Measurements from ENCODE around the gene DPP6.

Gene DPP6

DNA sequence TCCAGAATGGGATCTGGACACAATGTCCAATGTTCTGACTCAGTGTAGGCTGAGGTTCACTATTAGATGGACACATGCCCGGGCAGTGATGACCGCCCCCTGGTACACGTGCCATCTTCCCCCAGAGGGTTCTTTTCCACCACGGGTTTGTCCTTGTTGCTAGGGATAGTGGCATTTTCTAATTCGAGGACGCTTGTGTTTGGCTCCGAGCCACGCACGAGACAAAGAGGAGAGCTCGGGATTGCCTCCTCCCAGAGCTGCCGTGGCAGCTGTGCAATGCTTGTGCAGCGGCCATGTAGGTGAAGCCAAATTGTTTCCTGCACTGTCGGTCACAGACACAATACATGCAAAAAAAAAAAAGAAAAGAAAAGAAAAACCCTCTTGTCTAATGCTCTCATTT is 743.2 kb downstream of the DPP6 start:
- Histone ChIP-seq H3K27ac (no peak overlapping the region), H3K4me3 (no peak overlapping the region)

- no peak overlapping the region for H3K4me3 ChIP-seq
These were observed 752.3 kb downstream of the DPP6 start for GRCh38 chr7:154804449-154804848.

GRCh38 chr7:154812027-154812426 is 759.8 kb downstream of the DPP6 start:
- Histone ChIP-seq H3K27ac (no peak overlapping the region), H3K4me3 (no peak overlapping the region)

More at GRCh38 chr7:154804449-154804848, 752.3 kb downstream of the DPP6 start:
- H3K27ac ChIP-seq = no peak overlapping the region

GRCh38 chr7:154817224-154817896 is 765.2 kb downstream of the DPP6 start:
- Histone ChIP-seq H3K27ac (no peak overlapping the region), H3K4me3 (no peak overlapping the region)

DNA sequence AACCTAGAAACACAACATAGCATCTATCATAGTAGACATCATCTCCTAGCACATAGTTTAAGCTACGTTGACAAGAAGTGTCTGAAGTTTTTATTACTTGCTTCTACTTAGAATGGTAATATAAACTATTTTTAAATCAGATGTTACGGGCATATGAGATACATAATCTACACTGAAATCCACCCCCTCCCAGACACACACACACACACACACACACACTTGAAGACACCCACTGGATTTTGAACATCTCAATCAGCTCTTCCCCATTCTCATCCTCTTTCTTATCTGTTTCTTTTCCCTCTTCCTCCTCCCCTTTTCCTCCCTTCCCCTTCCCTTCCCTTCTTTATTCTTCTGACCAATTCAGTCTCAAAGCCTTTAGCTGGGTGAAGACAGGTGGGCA is 774.8 kb downstream of the DPP6 start:
- Histone ChIP-seq H3K4me3 (no peak overlapping the region), H3K27ac (no peak overlapping the region)

GRCh38 chr7:154832557-154833138 is 780.5 kb downstream of the DPP6 start:
- Histone ChIP-seq H3K4me3 (no peak overlapping the region), H3K27ac (no peak overlapping the region)

DNA sequence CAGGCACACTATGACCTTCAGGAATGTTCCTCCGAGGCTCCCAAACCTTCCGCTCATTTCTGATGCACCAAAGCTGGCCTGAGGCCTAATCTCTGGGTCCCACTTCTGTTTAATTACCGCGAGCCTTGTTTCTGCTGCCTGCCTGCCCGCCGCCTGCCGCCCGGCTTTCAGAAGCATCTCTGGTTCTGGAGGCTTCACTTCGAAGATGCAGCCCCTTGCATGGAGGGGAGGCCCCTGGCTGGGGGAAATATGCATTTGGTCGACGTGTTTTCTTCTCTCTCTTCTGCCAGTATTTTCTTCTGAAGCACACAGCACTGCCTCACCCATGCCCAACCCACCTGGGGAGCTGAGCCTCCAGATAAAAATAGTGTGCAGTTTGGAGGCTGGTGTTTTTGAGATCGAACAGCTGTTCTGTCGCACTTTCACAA is 783.8 kb downstream of the DPP6 start:
- Histone ChIP-seq H3K27ac (no peak overlapping the region), H3K4me3 (no peak overlapping the region)

GRCh38 chr7:154837087-154837486 is 784.9 kb downstream of the DPP6 start:
- Histone ChIP-seq H3K4me3 (no peak overlapping the region), H3K27ac (no peak overlapping the region)

DNA sequence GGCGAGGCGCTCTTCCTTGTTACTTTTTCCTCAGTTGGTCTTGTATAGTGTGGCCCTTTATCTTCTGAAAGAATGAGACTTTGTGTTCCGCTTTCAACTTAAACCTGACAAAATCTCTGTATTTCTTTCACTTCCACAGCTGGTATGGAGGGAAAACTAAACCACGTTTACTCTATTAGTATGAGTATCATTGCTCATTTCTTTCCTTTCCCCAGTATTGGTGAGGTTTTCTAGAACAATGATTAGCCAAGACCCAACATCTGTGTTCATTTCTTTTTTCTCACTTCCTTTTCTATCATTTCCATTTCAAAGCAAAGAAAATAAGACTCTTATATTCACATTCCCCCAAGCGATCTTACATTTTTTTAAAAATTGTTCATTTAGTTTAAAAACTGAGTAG is 785.4 kb downstream of the DPP6 start:
- H3K4me3 ChIP-seq = no peak overlapping the region

GRCh38 chr7:154840086-154840485 is 787.9 kb downstream of the DPP6 start:
- no peak overlapping the region for H3K27ac ChIP-seq

More for the DNA sequence above, 785.4 kb downstream of the DPP6 start:
- H3K27ac ChIP-seq = no peak overlapping the region

GRCh38 chr7:154841731-154842331 is 789.6 kb downstream of the DPP6 start:
- H3K4me3 ChIP-seq = no peak overlapping the region

More at GRCh38 chr7:154840086-154840485, 787.9 kb downstream of the DPP6 start:
- no peak overlapping the region for H3K4me3 ChIP-seq

DNA sequence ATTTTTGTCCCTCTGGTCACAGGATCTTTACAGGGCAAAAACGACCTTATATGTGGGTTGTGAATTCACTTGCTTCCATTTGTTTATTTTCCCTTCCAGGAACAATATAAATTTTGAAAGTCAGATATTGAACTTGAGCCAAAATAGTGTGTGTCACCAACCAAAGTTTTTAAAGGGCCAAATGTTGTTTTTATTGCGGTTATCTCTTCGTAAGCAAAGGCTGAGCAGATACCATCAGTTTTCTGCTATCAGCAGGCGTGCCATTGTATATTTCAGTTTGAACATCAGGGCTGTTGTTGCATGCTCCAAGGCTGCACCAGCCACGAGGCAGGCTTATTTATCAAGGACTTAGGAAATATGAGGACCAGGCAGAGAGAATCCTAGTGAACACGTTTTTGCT is 790.4 kb downstream of the DPP6 start:
- Histone ChIP-seq H3K27ac (no peak overlapping the region), H3K4me3 (no peak overlapping the region)

More at GRCh38 chr7:154841731-154842331, 789.6 kb downstream of the DPP6 start:
- H3K27ac ChIP-seq = no peak overlapping the region

GRCh38 chr7:154843670-154844237 is 791.6 kb downstream of the DPP6 start:
- Histone ChIP-seq H3K4me3 (no peak overlapping the region), H3K27ac (no peak overlapping the region)

DNA sequence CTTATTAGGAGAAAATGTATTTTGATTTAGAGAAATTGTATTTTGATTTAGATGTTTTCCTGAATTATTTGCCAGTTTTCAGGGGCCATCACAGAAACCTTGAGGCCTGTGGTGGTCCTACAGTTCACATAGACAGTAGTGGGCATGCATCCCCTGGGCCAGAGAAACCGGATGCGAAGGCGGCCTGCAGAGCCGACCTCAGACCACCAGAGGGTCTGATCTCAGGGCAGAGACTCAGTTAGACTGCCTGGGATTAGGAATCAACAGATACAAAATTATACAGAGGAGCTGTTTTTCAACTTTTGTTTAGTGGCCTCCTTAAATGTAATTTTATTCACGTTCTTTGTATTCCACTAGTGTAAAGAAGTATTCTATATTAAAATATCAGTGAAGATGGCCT is 792.3 kb downstream of the DPP6 start:
- Histone ChIP-seq H3K27ac (no peak overlapping the region), H3K4me3 (no peak overlapping the region)

- no peak overlapping the region for H3K4me3 ChIP-seq
- H3K27ac ChIP-seq = no peak overlapping the region
These were observed 792.8 kb downstream of the DPP6 start for GRCh38 chr7:154844955-154845354.

DNA sequence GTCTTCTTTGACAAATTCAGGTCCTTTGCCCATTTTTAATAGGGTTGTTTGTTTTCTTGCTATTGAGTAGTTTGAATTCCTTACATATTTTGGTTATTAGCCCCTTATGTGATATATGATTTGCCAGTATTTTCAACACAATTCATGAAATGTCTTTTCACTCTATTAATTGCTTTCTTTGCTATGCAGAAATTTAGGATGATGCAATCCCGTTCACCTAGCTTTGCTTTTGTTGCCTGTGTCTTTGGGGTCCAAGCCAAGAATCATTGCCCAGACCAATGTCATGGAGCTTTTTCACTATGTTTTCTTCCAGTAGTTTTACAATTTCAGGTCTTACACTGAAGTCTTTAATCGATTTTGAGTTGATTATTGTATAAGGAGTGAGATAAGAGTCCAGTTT is 796.3 kb downstream of the DPP6 start:
- Histone ChIP-seq H3K27ac (no peak overlapping the region), H3K4me3 (no peak overlapping the region)

DNA sequence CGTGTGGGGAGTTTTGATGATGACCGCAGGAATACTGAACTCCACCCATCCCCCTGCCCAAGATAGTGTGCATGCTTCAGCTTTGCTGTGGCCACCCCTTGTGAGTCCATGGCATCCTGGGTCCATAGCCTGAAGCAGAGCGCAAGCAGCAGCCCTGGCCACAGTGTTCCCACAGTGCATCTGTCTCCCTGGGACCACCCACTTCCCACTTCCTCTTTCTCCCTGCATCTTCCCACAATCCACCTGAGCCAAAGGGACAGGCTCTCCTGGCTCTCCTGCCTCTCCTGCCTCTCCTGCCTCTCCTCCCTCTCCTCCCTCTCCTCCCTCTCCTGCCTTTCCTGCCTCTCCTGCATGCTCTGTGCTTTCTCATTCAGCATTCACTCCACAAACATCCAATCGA is 800.0 kb downstream of the DPP6 start:
- Histone ChIP-seq H3K27ac (no peak overlapping the region), H3K4me3 (no peak overlapping the region)

GRCh38 chr7:154853063-154853726 is 801.0 kb downstream of the DPP6 start:
- no peak overlapping the region for H3K27ac ChIP-seq
- no peak overlapping the region for H3K4me3 ChIP-seq

DNA sequence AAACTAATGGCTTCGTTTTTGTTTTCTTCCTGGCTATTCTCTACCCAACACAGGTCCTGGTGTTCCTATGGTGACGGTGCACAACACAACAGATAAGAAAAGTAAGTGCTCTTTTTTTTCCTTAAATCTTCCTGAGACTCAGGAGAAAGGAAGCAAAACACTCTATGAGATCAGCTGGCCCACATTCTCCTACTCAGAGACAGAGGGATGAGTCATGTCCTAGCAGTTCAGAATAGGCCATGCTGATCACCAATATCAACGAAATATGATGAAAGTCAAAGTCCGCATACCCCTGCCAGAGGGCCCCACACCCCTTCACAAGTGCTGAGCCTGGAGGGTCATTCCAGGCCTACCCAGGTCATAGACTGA is 801.5 kb downstream of the DPP6 start:
- no peak overlapping the region for H3K4me3 ChIP-seq
- no peak overlapping the region for H3K27ac ChIP-seq

DNA sequence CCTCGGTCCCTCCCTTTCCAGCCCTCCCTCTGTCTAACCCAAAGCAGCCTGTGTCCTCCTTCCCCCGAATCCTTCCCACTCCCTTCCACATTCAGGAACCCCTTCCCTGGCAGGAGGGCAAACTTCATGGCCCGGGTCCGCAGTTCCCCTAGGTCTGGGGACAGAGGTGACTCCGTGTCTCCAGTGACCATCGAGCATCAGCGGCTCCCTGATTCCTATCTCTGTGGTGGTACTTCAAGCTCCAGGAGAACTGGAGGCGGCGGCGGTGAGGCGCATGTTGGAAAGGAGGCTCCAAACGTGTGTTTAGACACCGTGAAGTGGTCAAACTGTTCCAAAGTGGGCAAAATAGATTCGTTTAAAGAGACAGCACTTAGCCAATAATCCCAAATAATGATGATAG is 802.6 kb downstream of the DPP6 start:
- Histone ChIP-seq H3K27ac (no peak overlapping the region), H3K4me3 (no peak overlapping the region)

- no peak overlapping the region for H3K27ac ChIP-seq
These were observed 803.2 kb downstream of the DPP6 start for GRCh38 chr7:154855366-154855765.

More at GRCh38 chr7:154855366-154855765, 803.2 kb downstream of the DPP6 start:
- no peak overlapping the region for H3K4me3 ChIP-seq
